Large intestine (tissue), 3 donors: Measurements from ENCODE around the gene MSMB. TPM values are rescaled to one million over a fixed set of nuclear protein-coding genes. Genes with fewer than 3 reads are reported as not detected.
A peak's percentile ranks its signal among the peaks of the same experiment; 100 is the strongest.

Experiments
- DNase-seq, 2 donors: peaks; one replicate each; pipeline versions ENCODE4 v3.0.0 to v3.0.0-alpha.2; 2013
- H3K27ac ChIP-seq: one replicate; pipeline ENCODE4 v1.5.1; 2013; ENCODE audit warnings: low read length
- H3K27me3 ChIP-seq: 2 replicates; pipeline ENCODE4 v1.6.1; 2013; ENCODE audit warnings: low read length; ENCODE audit not compliant: control insufficient read depth, insufficient read depth
- H3K36me3 ChIP-seq: 2 replicates; pipeline ENCODE4 v1.6.1; 2013; ENCODE audit warnings: low read length; ENCODE audit not compliant: control insufficient read depth, insufficient read depth
- H3K4me1 ChIP-seq: one replicate; pipeline ENCODE4 v1.6.1; 2013; ENCODE audit warnings: low read length; ENCODE audit not compliant: control insufficient read depth, insufficient read depth
- H3K4me3 ChIP-seq: one replicate; pipeline ENCODE4 v1.5.1; 2013; ENCODE audit warnings: low read length
- H3K9me3 ChIP-seq: one replicate; pipeline ENCODE4 v1.6.1; 2013; ENCODE audit warnings: mild to moderate bottlenecking, low read depth, low read length, moderate library complexity; ENCODE audit not compliant: control insufficient read depth
- WGBS: methylation state at CpG from one replicate; pipeline ENCODE4 v1.1.5; 2013; ENCODE audit warnings: low lambda C conversion rate; ENCODE audit not compliant: insufficient coverage; 5-methylcytosine and 5-hydroxymethylcytosine counted together
- polyA plus RNA-seq: library from polyadenylated mRNA; unstranded; fragments of 120-200 nt; gene quantifications from one replicate; pipeline ENCODE4 v1.2.1, GENCODE V29; 2013

MSMB gene
- polyA plus RNA-seq, 1 donor, result 0.25 TPM

DNA sequence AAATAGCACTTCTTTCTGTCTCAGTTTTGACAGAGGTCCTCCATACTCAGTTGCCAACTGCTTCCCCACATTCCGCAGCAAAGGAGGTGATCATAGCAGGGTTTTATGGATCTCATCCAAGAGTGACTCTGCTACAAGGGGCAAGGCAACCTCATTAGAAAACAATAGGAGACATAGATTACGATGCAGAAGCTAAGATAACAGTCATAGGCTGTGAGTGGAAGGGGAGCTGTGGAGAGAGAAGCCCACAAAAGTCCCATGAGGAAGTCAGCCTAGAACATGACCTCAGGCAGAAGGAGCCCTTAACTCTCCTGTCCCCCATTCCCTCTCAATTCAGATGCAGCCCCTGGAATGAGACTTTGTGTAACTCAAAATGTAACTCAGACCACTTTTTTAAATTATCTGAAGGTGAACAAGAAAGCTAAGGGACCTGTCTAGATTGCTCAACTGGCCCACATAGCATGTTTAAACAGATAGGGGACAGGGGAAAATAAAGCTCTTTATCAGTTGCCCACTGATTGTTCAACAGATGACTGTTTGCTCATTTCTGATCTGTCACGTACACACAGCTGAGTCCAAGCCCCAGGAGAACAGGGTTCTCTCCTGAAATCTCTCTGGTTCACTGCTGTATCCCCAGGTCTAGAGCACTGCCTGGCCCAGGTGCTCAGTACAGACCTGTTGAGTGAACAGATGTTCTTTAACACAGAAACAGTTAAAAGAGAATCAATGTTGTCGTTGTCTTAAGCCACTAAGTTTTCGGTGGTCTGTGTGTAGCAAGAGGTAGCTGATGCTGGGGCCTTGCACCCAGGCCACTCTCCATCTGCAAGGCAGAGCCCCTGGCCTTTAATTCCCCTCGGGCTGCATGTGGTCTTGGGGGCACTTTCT is 14.2 kb downstream of the MSMB start:
- no peak overlapping the region for H3K4me3 ChIP-seq
- H3K27me3 ChIP-seq, result no peaks in the 10 kb centered on the region
- H3K36me3 ChIP-seq, result no peaks in the 10 kb centered on the region
- peaks cover 6% of the 10 kb centered on the region for H3K4me1 ChIP-seq
- H3K9me3 ChIP-seq, result no peaks in the 10 kb centered on the region
- no peak overlapping the region for H3K27ac ChIP-seq
- DNase-seq, result no peak
- no CpG with 5 or more reads among the region's 6 CpGs for WGBS

DNA sequence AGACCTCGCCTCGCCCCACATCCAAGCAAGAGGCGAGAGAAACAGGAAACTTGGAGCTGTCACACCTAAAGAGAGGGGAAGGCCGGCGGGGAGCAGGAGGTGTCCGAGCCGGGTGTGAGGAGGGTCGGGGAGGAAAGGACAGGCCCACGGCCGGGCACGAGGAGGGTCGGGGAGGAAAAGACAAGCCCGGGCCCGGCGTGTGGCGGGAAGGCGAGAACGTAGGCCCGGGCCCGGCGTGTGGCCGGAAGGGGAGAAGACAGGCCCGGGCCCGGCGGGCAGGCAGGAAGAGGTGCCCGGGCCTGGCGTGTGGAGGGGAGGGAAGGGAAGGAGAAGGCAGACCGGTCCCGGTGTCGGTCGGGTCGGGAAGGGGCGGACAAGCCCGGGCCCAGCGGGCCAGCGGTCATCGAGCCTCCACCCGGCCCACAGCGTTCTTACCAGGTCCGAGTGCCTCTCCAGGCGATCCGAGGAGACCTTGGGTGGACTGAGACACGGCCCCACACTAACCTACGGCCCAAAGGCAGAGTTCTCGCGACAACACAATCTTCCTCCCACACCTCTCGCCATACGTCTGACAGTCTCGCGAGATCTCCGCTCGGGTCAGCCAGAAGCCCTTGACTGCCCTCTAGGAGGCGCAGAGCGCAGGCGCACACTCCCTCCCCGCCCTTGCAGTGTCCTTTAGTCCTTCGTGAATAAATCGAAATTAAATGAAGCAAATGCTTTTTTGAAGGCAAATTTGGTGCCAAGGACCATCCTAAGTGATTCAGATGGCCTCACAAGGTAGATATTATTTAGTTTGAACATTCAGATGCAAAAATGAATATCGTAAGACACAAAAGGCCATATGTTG is 15.8 kb downstream of the MSMB start, which contains the start of gene NCOA4:
Gene NCOA4, minus strand, starts transcription at position 533 of the 847 bp plus-strand sequence. CDS start 13,943 bp downstream, outside the sequence.
- WGBS, result no CpG with 5 or more reads among the region's 59 CpGs
- Histone ChIP-seq H3K36me3 (peaks cover 2% of the 10 kb centered on the region), H3K4me3 (peak within 1 kb of the TSS; percentile 93), H3K27me3 (no peaks in the 10 kb centered on the region), H3K4me1 (peaks cover 10% of the 10 kb centered on the region), H3K27ac (peak within 1 kb of the TSS; percentile 83), H3K9me3 (no peaks in the 10 kb centered on the region)
- peak; percentile 97 for DNase-seq

- Histone ChIP-seq H3K4me1 (peaks cover 16% of the 10 kb centered on the region), H3K36me3 (peaks cover 2% of the 10 kb centered on the region), H3K27ac (peak overlapping the region; percentile 83), H3K27me3 (no peaks in the 10 kb centered on the region), H3K9me3 (no peaks in the 10 kb centered on the region), H3K4me3 (peak overlapping the region; percentile 93)
- no peak for DNase-seq
- WGBS, result 11% methylated on average over 3 of the region's 6 CpGs
Observed at GRCh38 chr10:46029461-46030030, 16.5 kb downstream of the MSMB start.

GRCh38 chr10:46028584-46029460 is 17.2 kb downstream of the MSMB start:
- H3K27me3 ChIP-seq, result no peaks in the 10 kb centered on the region
- H3K9me3 ChIP-seq, result no peaks in the 10 kb centered on the region
- H3K36me3 ChIP-seq, result peaks cover 2% of the 10 kb centered on the region
- H3K4me1 ChIP-seq, result peaks cover 22% of the 10 kb centered on the region
- peak overlapping the region; percentile 93 for H3K4me3 ChIP-seq
- peak overlapping the region; percentile 83 for H3K27ac ChIP-seq
- no CpG with 5 or more reads among the region's 6 CpGs for WGBS
- peak; percentile 83 to 95 for DNase-seq

DNA sequence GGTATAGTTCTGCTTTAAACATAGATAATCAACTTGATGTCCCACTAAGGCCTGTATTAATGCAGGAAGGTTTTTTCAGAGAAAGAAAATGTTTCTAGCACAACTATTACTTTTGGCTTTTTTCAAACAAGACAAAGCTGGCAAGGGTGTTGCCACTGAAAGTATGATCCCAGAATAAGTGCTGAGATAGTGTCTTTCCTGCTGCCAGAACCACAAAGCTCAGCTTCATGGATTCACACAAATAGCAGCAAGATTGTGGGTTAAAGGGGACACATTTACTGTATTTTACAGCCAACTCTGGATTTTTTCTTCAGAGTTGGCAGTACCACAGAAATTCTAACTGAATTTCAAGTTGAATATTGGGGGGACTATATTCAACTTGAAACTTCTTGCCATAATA is 20.0 kb downstream of the MSMB start:
- Histone ChIP-seq H3K36me3 (peaks cover 2% of the 10 kb centered on the region), H3K9me3 (peaks cover 4% of the 10 kb centered on the region), H3K4me3 (no peak overlapping the region), H3K4me1 (peaks cover 29% of the 10 kb centered on the region), H3K27ac (no peak overlapping the region), H3K27me3 (no peaks in the 10 kb centered on the region)
- no peak for DNase-seq

- WGBS, result no CpG with 5 or more reads among the region's 2 CpGs
- Histone ChIP-seq H3K4me3 (no peak overlapping the region), H3K27ac (peak overlapping the region; percentile 39), H3K9me3 (peaks cover 4% of the 10 kb centered on the region), H3K27me3 (no peaks in the 10 kb centered on the region), H3K36me3 (peaks cover 2% of the 10 kb centered on the region), H3K4me1 (peaks cover 30% of the 10 kb centered on the region)
- DNase-seq, result no peak
Observed at GRCh38 chr10:46025406-46025805, 20.7 kb downstream of the MSMB start.

- Histone ChIP-seq H3K9me3 (peaks cover 4% of the 10 kb centered on the region), H3K4me1 (peaks cover 35% of the 10 kb centered on the region), H3K4me3 (no peak overlapping the region), H3K36me3 (peaks cover 2% of the 10 kb centered on the region), H3K27me3 (no peaks in the 10 kb centered on the region), H3K27ac (peak overlapping the region; percentile 39)
- DNase-seq, result peak in 1 of 2 donors; percentile 35
Observed at GRCh38 chr10:46024948-46025347, 21.1 kb downstream of the MSMB start.

DNA sequence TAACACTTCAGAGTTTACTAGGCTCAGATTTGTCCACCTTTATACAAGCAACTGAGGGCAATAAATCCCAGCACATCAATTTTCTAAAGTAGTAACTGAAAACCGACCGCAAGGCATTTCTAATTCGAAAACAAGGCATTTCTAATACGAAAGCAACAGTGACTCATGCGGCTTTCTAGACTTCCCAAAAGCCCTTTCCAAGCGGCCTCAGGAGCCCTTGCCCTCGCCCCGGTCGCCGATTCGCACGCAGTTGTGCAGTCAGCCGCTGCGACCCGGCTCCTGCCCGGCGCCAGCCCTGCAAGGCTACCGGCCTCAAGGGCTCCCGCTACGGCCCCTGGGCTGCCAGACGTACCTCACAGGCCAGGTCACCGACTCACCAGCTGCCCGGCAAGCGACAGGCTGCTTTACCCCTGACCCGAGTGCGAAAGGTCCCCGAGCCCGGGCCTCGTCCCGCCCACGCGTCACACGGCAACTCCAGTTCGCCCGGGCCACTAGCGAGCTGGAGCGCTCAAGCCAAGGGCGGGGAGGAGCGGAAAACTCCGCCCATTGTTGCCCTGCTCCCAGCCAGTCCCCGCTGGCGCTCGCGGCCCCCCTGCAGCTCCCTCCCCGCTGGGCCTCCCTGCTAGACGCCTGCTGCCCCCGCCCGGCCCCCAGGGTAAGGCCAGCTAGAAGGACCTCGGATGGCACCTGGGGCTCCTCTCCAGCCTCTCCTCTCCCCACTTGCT is 22.9 kb downstream of the MSMB start:
- DNase-seq, result peak; percentile 95 to 96
- H3K27me3 ChIP-seq, result no peaks in the 10 kb centered on the region
- H3K27ac ChIP-seq, result peak overlapping the region; percentile 88
- H3K4me3 ChIP-seq, result peak overlapping the region; percentile 74
- peaks cover 41% of the 10 kb centered on the region for H3K4me1 ChIP-seq
- no CpG with 5 or more reads among the region's 49 CpGs for WGBS
- H3K9me3 ChIP-seq, result peaks cover 4% of the 10 kb centered on the region
- peaks cover 2% of the 10 kb centered on the region for H3K36me3 ChIP-seq

GRCh38 chr10:46020344-46020657 is 25.8 kb downstream of the MSMB start:
- H3K27me3 ChIP-seq, result no peaks in the 10 kb centered on the region
- no peak overlapping the region for H3K4me3 ChIP-seq
- WGBS, result 90% methylated on average over 2 of the region's 3 CpGs
- DNase-seq, result no peak
- peak overlapping the region; percentile 41 for H3K27ac ChIP-seq
- H3K36me3 ChIP-seq, result peaks cover 13% of the 10 kb centered on the region
- peaks cover 4% of the 10 kb centered on the region for H3K9me3 ChIP-seq
- H3K4me1 ChIP-seq, result peaks cover 33% of the 10 kb centered on the region
